Fibroblast of lung (primary cell): ENCODE results near the gene TTLL3. TPM values are rescaled to one million over a fixed set of nuclear protein-coding genes. Genes with fewer than 3 reads are reported as not detected.
A peak's percentile ranks its signal among the peaks of the same experiment; 100 is the strongest.

Source experiments
- DNase-seq, 2 donors: peaks; one replicate each; pipeline versions ENCODE4 v3.0.0 to v3.0.0-alpha.2; 2010; ENCODE audit warnings: low read depth in 2 of 2
- H2AFZ ChIP-seq: 2 replicates; pipeline ENCODE4 v1.5.1; 2012; ENCODE audit warnings: low read length, control low read depth, inconsistent platforms
- H3K27ac ChIP-seq: 2 replicates; pipeline ENCODE4 v1.5.1; 2011; ENCODE audit warnings: low read length, control low read depth; ENCODE audit not compliant: insufficient read depth
- H3K27me3 ChIP-seq: 2 replicates; pipeline ENCODE4 v1.5.1; 2011; ENCODE audit warnings: mild to moderate bottlenecking, low read length; ENCODE audit not compliant: control insufficient read depth, insufficient read depth
- H3K36me3 ChIP-seq: 2 replicates; pipeline ENCODE4 v1.5.1; 2011; ENCODE audit warnings: low read length; ENCODE audit not compliant: control insufficient read depth, insufficient read depth
- H3K4me1 ChIP-seq: 2 replicates; pipeline ENCODE4 v1.5.1; 2011; ENCODE audit warnings: low read length; ENCODE audit not compliant: control insufficient read depth, insufficient read depth; ENCODE audit errors: extremely low read depth
- H3K4me2 ChIP-seq: 2 replicates; pipeline ENCODE4 v1.5.1; 2011; ENCODE audit warnings: low read length, control low read depth; ENCODE audit not compliant: insufficient read depth; ENCODE audit errors: extremely low read depth
- H3K4me3 ChIP-seq, 4 experiments: fragments of 200-600 bp in 1 of 4; sonication (generic) in 1 of 4; replicated peaks in 1 of 4; 2 replicates each; pipeline ENCODE4 v1.5.1; 2011 to 2016; ENCODE audit warnings: low read length in 4 of 4, low read depth in 3 of 4, mild to moderate bottlenecking in 3 of 4, control low read depth in 2 of 4, inconsistent platforms in 1 of 4, mixed read lengths in 1 of 4; ENCODE audit not compliant: insufficient read depth in 1 of 4; ENCODE audit errors: control extremely low read depth in 1 of 4
- H3K79me2 ChIP-seq: 2 replicates; pipeline ENCODE4 v1.5.1; 2012; ENCODE audit warnings: mild to moderate bottlenecking, low read length, inconsistent platforms; ENCODE audit not compliant: control insufficient read depth, insufficient read depth
- H3K9ac ChIP-seq: 2 replicates; pipeline ENCODE4 v1.5.1; 2011; ENCODE audit warnings: mild to moderate bottlenecking, low read length, control low read depth; ENCODE audit not compliant: insufficient read depth
- H3K9me3 ChIP-seq: 2 replicates; pipeline ENCODE4 v1.5.1; 2012; ENCODE audit warnings: low read depth, low read length; ENCODE audit not compliant: control insufficient read depth, insufficient read depth
- H4K20me1 ChIP-seq: 2 replicates; pipeline ENCODE4 v1.5.1; 2011; ENCODE audit warnings: low read length; ENCODE audit not compliant: control insufficient read depth, insufficient read depth; ENCODE audit errors: extremely low read depth
- CTCF ChIP-seq, 2 donors: IDR thresholded peaks in 1 of 2; conservative IDR thresholded peaks in 1 of 2; 1 replicate in 1 of 2; 2 replicates in 1 of 2; pipeline ENCODE4 v1.5.1; 2011 to 2012; ENCODE audit warnings: low read length in 2 of 2, control low read depth in 1 of 2, inconsistent platforms in 1 of 2, low read depth in 1 of 2, mild to moderate bottlenecking in 1 of 2
- EZH2 ChIP-seq: IDR thresholded peaks from 2 replicates; pipeline ENCODE4 v1.5.1; 2012; ENCODE audit warnings: low read length, control low read depth, mild to moderate bottlenecking; ENCODE audit errors: missing control alignments
- polyA plus RNA-seq, 2 donors: library from polyadenylated mRNA; depleted of rRNA in 1 of 2; stranded (reverse) in 1 of 2; unstranded in 1 of 2; fragments of >200 nt; gene quantifications; 2 replicates each; pipeline ENCODE4 v1.2.1, GENCODE V29; 2011 to 2012; ENCODE audit warnings: missing spikeins in 1 of 2
- total RNA-seq: library from RNA; depleted of rRNA; stranded (reverse); fragments of >200 nt; gene quantifications from 2 replicates; pipeline ENCODE4 v1.2.1, GENCODE V29; 2014

TTLL3 gene
- total and polyA plus RNA-seq, 2 donors (not counting 1 experiment from before 2014, with no cell fraction given), result 14.9 to 16.1 TPM

- Histone ChIP-seq H3K79me2 (peaks cover 21% of the 10 kb centered on the region), H3K36me3 (peaks cover 32% of the 10 kb centered on the region), H3K27ac (no peak overlapping the region), H3K4me2 (no peak overlapping the region), H3K27me3 (no peaks in the 10 kb centered on the region), H2AFZ (no peak overlapping the region), H3K4me3 (no peak overlapping the region), H3K9me3 (no peaks in the 10 kb centered on the region), H4K20me1 (no peaks in the 10 kb centered on the region), H3K4me1 (no peaks in the 10 kb centered on the region), H3K9ac (no peak overlapping the region)
- TF ChIP-seq EZH2 (no peak), CTCF (conservative IDR thresholded peaks at IDR 0.05 in 1 of 2, IDR thresholded peaks at IDR 0.05 in 1 of 2; ENCODE audit: low read depth in 1 of 2, low read length in 2 of 2) (peak in 1 of 2 donors; percentile 29)
- DNase-seq, result no peak
Observed at GRCh38 chr3:9800529-9800928, 9.5 kb upstream of the TTLL3 start.

GRCh38 chr3:9803494-9803893, 6.6 kb upstream of the TTLL3 start:
- H3K9me3 ChIP-seq, result no peaks in the 10 kb centered on the region
- H2AFZ ChIP-seq, result no peak overlapping the region
- H3K9ac ChIP-seq, result no peak overlapping the region
- H3K4me2 ChIP-seq, result no peak overlapping the region
- peaks cover 31% of the 10 kb centered on the region for H3K36me3 ChIP-seq
- H3K27me3 ChIP-seq, result no peaks in the 10 kb centered on the region
- no peak for TF ChIP-seq CTCF (conservative IDR thresholded peaks at IDR 0.05 in 1 of 2, IDR thresholded peaks at IDR 0.05 in 1 of 2; ENCODE audit: low read depth in 1 of 2, low read length in 2 of 2)
- no peak for TF ChIP-seq EZH2
- no peaks in the 10 kb centered on the region for H4K20me1 ChIP-seq
- no peak overlapping the region for H3K4me3 ChIP-seq
- DNase-seq, result no peak
- H3K4me1 ChIP-seq, result no peaks in the 10 kb centered on the region
- no peaks in the 10 kb centered on the region for H3K79me2 ChIP-seq
- H3K27ac ChIP-seq, result no peak overlapping the region

GRCh38 chr3:9804996-9805395, 5.1 kb upstream of the TTLL3 start:
- no peak overlapping the region for H3K9ac ChIP-seq
- DNase-seq, result no peak
- no peaks in the 10 kb centered on the region for H3K79me2 ChIP-seq
- TF ChIP-seq CTCF (conservative IDR thresholded peaks at IDR 0.05 in 1 of 2, IDR thresholded peaks at IDR 0.05 in 1 of 2; ENCODE audit: low read depth in 1 of 2, low read length in 2 of 2) (no peak), EZH2 (no peak)
- H3K4me2 ChIP-seq, result no peak overlapping the region
- no peaks in the 10 kb centered on the region for H4K20me1 ChIP-seq
- no peak overlapping the region for H3K27ac ChIP-seq
- H3K9me3 ChIP-seq, result no peaks in the 10 kb centered on the region
- no peaks in the 10 kb centered on the region for H3K4me1 ChIP-seq
- no peak overlapping the region for H3K4me3 ChIP-seq
- no peaks in the 10 kb centered on the region for H3K27me3 ChIP-seq
- no peak overlapping the region for H2AFZ ChIP-seq
- peaks cover 29% of the 10 kb centered on the region for H3K36me3 ChIP-seq
